ENCODE measurements around the gene SKIC3. TPM values are rescaled to one million over a fixed set of nuclear protein-coding genes. Genes with fewer than 3 reads are reported as not detected.

Gene SKIC3
- polyA plus RNA-seq, 1 of the 3 experiments (the other 2 are of a cell fraction) = 27.4 TPM

- no peak overlapping the region for H3K4me3 ChIP-seq (ENCODE audit: low read depth in 2 of 2, low read length in 1 of 2)
- no peaks in the 10 kb centered on the region for H3K79me2 ChIP-seq (ENCODE audit: insufficient read depth)
- no peaks in the 10 kb centered on the region for H3F3A ChIP-seq (replicated peaks; ENCODE audit: insufficient read depth)
- H3K4me1 ChIP-seq (ENCODE audit: control insufficient read depth in 1 of 2, insufficient read depth in 2 of 2, low read depth in 1 of 2, low read length in 1 of 2) = no peaks in the 10 kb centered on the region
- H3K27ac ChIP-seq (ENCODE audit: low read depth in 2 of 2, low read length in 1 of 2) = no peak overlapping the region
- no peak overlapping the region for H3K4me2 ChIP-seq
- no peak for DNase-seq
- H3K27me3 ChIP-seq (ENCODE audit: insufficient read depth) = no peaks in the 10 kb centered on the region
- no peaks in the 10 kb centered on the region for H4K20me1 ChIP-seq (ENCODE audit: insufficient read depth)
- no peak overlapping the region for H2AFZ ChIP-seq (ENCODE audit: low read depth)
- WGBS (ENCODE audit: low lambda C conversion rate) = 100% methylated on average over 1 of the region's 1 CpG
- peaks cover 5% of the 10 kb centered on the region; the same call in 1 of the 2 replicates for H3K9me2 ChIP-seq
- no peaks in the 10 kb centered on the region for H3K9me3 ChIP-seq
- TF ChIP-seq MAX (IDR thresholded peaks at IDR 0.05; ENCODE audit: low read depth) = no peak
- no peak for TF ChIP-seq ZBTB33 (IDR thresholded peaks at IDR 0.05; ENCODE audit: borderline replicate concordance, low read depth)
- TF ChIP-seq FOXM1 (IDR thresholded peaks at IDR 0.05; ENCODE audit: low read depth) = no peak
- no peak for TF ChIP-seq MEF2A (IDR thresholded peaks at IDR 0.05; ENCODE audit: borderline replicate concordance, low read depth)
- TF ChIP-seq GABPA (IDR thresholded peaks at IDR 0.05; ENCODE audit: low read depth) = no peak
- TF ChIP-seq ELF1 (IDR thresholded peaks at IDR 0.05) = no peak
- no peak for TF ChIP-seq TAF1 (IDR thresholded peaks at IDR 0.05; ENCODE audit: borderline replicate concordance, low read depth, low read length)
- TF ChIP-seq RFX5 (IDR thresholded peaks at IDR 0.05; ENCODE audit: low read length) = no peak
- no peak for TF ChIP-seq CTCF (IDR thresholded peaks at IDR 0.05)
- no peak for TF ChIP-seq YY1 (IDR thresholded peaks at IDR 0.05; ENCODE audit: low read depth)
- no peak for TF ChIP-seq EP300 (IDR thresholded peaks at IDR 0.05; ENCODE audit: borderline replicate concordance in 1 of 2, low read depth in 1 of 2, low read length in 1 of 2)
- TF ChIP-seq POLR2AphosphoS5 (IDR thresholded peaks at IDR 0.05; ENCODE audit: low read depth, low read length) = no peak
- TF ChIP-seq JUND (IDR thresholded peaks at IDR 0.05) = no peak
- TF ChIP-seq SIN3A (IDR thresholded peaks at IDR 0.05; ENCODE audit: borderline replicate concordance, low read depth, low read length) = no peak
- no peak for TF ChIP-seq IRF3 (IDR thresholded peaks at IDR 0.05; ENCODE audit: low read depth, low read length)
- no peak for TF ChIP-seq RAD21 (IDR thresholded peaks at IDR 0.05; ENCODE audit: low read length)
- TF ChIP-seq RCOR1 (IDR thresholded peaks at IDR 0.05; ENCODE audit: low read length) = no peak
- H3K36me3 ChIP-seq (replicated peaks in 1 of 2; ENCODE audit: control insufficient read depth in 1 of 2, insufficient read depth in 2 of 2, low read length in 1 of 2) = peaks cover 83 to 92% of the 10 kb centered on the region in 2 experiments
- ChIA-PET POLR2A (no interaction called here), CTCF (no interaction called here)
- no peak overlapping the region for H3K9ac ChIP-seq
Measured at GRCh38 chr5:95519151-95519550, 35.6 kb downstream of the SKIC3 start.
